ENCODE results near the gene PLCB2. TPM values are rescaled to one million over a fixed set of nuclear protein-coding genes. Genes with fewer than 3 reads are reported as not detected.

The PLCB2 gene
- total RNA-seq, 1 donor from 2014 or later = not detected

GRCh38 chr15:40352281-40352901 is 44.7 kb upstream of the PLCB2 start:
- DNase-seq (ENCODE audit: low read depth) (no peak), FAIRE-seq (no peak)
- no peaks in the 10 kb centered on the region for H3K36me3 ChIP-seq (ENCODE audit: control insufficient read depth, insufficient read depth, low read length)
- no peak overlapping the region for H3K4me3 ChIP-seq (ENCODE audit: low read depth, low read length)
- no peak for TF ChIP-seq CTCF (IDR thresholded peaks at IDR 0.05; ENCODE audit: insufficient read depth, low read length, severe bottlenecking)
- peaks cover 6% of the 10 kb centered on the region for H3K27me3 ChIP-seq (ENCODE audit: control insufficient read depth, insufficient read depth, low read length)

- FAIRE-seq (no peak), DNase-seq (ENCODE audit: low read depth) (no peak)
- no peak for TF ChIP-seq CTCF (IDR thresholded peaks at IDR 0.05; ENCODE audit: insufficient read depth, low read length, severe bottlenecking)
- Histone ChIP-seq H3K4me3 (ENCODE audit: low read depth, low read length) (no peak overlapping the region), H3K27me3 (ENCODE audit: control insufficient read depth, insufficient read depth, low read length) (peaks cover 6% of the 10 kb centered on the region), H3K36me3 (ENCODE audit: control insufficient read depth, insufficient read depth, low read length) (no peaks in the 10 kb centered on the region)
Measured at GRCh38 chr15:40349163-40349562, 41.4 kb upstream of the PLCB2 start.

DNA sequence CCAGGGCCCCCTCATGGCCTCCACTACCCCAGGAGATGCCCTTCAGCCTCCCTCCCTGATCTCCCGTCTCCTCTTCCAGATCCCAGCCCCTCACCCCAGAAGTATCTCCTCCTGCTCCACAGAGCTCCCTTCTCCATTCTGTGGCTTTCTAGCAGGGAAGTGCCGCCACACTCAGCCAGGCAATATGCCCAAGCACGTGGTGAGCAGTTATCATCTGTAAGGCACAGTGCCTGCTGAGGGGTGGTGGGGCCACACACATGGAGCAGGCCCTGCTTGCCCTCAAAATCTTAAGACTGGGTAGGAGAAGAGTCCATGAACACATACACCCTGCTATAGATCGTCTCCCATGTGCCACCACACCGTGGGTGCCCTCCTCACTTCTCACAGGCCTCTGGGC is 40.7 kb upstream of the PLCB2 start:
- FAIRE-seq (no peak), DNase-seq (ENCODE audit: low read depth) (no peak)
- Histone ChIP-seq H3K4me3 (ENCODE audit: low read depth, low read length) (no peak overlapping the region), H3K36me3 (ENCODE audit: control insufficient read depth, insufficient read depth, low read length) (no peaks in the 10 kb centered on the region), H3K27me3 (ENCODE audit: control insufficient read depth, insufficient read depth, low read length) (peaks cover 4% of the 10 kb centered on the region)
- TF ChIP-seq CTCF (IDR thresholded peaks at IDR 0.05; ENCODE audit: insufficient read depth, low read length, severe bottlenecking) = no peak

GRCh38 chr15:40347559-40348473 is 40.1 kb upstream of the PLCB2 start:
- H3K36me3 ChIP-seq (ENCODE audit: control insufficient read depth, insufficient read depth, low read length) = no peaks in the 10 kb centered on the region
- TF ChIP-seq CTCF (IDR thresholded peaks at IDR 0.05; ENCODE audit: insufficient read depth, low read length, severe bottlenecking) = no peak
- H3K4me3 ChIP-seq (ENCODE audit: low read depth, low read length) = no peak overlapping the region
- FAIRE-seq = no peak
- peaks cover 2% of the 10 kb centered on the region for H3K27me3 ChIP-seq (ENCODE audit: control insufficient read depth, insufficient read depth, low read length)
- DNase-seq (ENCODE audit: low read depth) = no peak

GRCh38 chr15:40346579-40347558 is 39.1 kb upstream of the PLCB2 start:
- TF ChIP-seq CTCF (IDR thresholded peaks at IDR 0.05; ENCODE audit: insufficient read depth, low read length, severe bottlenecking) = no peak
- H3K4me3 ChIP-seq (ENCODE audit: low read depth, low read length) = no peak overlapping the region
- DNase-seq (ENCODE audit: low read depth) (no peak), FAIRE-seq (peak; percentile 23)
- no peaks in the 10 kb centered on the region for H3K36me3 ChIP-seq (ENCODE audit: control insufficient read depth, insufficient read depth, low read length)
- peaks cover 2% of the 10 kb centered on the region for H3K27me3 ChIP-seq (ENCODE audit: control insufficient read depth, insufficient read depth, low read length)
